HG03064 (cell line): ENCODE results near the gene CLBA1.
"Not testable (repeated sequence)": the region's sequence is repeated elsewhere in the genome, so short reads cannot be mapped to it uniquely, and the experiment has no call there.

Source experiments
- ATAC-seq: cut with Tn5 transposase; IDR thresholded peaks from one replicate; pipeline ENCODE4 v1.9.1; 2021; ENCODE audit warnings: low read depth; ENCODE audit not compliant: unreplicated experiment

The CLBA1 gene

DNA sequence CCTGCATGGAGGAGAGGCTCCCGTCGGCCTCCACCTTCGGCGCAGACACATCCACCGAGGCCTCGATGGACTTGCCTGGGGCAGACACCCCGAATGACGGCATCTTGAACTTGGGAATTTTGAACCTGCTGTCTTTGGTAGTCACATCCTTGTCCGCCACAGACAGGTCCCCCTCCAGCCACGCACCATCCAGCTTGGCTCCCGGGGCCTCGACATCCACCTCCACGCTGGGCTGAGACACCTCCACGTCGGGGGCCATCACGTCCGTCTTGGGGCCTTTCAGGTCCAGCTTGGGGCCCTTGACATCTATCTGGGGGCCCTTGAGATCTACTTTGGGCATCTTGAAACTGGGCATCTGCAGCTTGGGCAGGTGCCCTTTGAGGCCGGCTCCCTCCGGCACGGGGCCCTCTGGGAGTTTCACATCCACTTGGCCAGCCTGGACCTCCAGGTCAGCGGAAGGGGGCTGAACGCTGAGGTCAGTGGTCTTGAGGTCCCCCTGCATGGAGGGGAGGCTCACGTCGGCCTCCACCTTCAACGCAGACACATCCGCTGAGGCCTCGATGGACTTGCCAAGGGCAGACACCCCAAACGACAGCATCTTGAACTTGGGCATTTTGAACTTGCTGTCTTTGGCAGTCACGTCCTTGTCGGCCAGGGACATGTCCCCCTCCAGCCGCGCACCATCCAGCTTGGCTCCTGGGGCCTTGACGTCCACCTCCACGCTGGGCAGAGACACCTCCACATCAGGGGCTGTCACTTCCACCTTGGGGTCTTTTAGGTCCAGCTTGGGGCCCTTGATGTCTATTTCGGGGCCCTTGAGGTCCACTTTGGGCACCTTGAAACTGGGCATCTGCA is 37.5 kb upstream of the CLBA1 start:
- ATAC-seq: not testable (repeated sequence)

DNA sequence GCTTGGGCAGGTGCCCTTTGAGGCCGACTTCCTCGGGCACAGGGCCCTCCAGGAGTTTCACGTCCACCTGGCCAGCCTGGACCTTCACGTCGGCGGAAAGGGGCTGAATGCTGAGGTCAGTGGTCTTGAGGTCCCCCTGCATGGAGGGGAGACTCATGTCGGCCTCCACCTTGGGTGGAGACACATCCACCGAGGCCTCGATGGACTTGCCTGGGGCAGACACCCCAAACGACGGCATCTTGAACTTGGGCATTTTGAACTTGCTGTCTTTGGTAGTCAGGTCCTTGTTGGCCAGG is 36.9 kb upstream of the CLBA1 start:
- ATAC-seq: no peak

DNA sequence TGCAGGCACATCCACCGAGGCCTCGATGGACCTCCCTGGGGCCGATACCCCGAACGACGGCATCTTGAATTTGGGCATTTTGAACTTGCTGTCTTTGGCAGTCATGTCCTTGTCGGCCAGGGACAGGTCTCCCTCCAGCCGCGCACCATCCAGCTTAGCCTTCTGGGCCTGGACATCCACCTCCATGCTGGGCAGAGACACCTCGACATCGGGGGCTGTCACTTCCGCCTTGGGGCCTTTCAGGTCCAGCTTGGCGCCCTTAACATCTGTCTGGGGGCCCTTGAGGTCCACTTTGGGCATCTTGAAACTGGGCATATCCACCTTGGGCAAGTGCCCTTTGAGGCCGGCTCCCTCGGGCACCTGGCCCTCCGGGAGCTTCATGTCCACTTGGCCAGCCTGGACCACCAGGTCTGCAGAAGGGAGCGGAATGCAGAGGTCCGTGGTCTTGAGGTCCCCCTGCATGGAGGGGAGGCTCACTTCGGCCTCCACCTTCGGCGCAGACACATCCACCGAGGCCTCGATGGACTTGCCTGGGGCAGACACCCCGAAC is 36.1 kb upstream of the CLBA1 start:
- ATAC-seq: not testable (repeated sequence)

DNA sequence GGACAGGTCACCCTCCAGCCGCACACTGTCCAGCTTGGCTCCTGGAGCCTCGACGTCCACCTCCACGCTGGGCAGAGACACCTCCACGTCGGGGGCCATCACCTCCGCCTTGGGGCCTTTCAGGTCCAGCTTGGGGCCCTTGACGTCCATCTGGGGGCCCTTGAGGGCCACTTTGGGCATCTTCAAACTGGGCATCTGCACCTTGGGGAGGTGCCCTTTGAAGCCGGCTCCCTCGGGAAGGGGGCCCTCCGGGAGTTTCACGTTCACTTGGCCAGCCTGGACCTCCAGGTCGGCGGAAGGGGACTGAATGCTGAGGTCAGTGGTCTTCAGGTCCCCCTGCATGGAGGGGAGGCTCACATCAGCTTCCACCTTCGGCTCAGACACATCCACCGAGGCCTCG is 35.6 kb upstream of the CLBA1 start:
- no peak for ATAC-seq

DNA sequence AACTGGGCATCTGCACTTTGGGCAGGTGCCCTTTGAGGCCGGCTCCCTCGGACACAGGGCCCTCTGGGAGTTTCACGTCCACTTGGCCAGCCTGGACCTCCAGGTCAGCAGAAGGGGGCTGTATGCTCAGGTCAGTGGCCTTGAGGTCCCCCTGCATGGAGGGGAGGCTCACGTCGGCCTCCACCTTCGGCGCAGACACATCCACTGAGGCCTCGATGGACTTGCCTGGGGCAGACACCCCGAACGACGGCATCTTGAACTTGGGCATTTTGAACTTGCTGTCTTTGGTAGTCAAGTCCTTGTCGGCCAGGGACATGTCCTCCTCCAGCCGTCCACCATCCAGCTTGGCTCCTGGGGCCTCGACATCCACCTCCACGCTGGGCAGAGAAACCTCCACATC is 34.9 kb upstream of the CLBA1 start:
- not testable (repeated sequence) for ATAC-seq

DNA sequence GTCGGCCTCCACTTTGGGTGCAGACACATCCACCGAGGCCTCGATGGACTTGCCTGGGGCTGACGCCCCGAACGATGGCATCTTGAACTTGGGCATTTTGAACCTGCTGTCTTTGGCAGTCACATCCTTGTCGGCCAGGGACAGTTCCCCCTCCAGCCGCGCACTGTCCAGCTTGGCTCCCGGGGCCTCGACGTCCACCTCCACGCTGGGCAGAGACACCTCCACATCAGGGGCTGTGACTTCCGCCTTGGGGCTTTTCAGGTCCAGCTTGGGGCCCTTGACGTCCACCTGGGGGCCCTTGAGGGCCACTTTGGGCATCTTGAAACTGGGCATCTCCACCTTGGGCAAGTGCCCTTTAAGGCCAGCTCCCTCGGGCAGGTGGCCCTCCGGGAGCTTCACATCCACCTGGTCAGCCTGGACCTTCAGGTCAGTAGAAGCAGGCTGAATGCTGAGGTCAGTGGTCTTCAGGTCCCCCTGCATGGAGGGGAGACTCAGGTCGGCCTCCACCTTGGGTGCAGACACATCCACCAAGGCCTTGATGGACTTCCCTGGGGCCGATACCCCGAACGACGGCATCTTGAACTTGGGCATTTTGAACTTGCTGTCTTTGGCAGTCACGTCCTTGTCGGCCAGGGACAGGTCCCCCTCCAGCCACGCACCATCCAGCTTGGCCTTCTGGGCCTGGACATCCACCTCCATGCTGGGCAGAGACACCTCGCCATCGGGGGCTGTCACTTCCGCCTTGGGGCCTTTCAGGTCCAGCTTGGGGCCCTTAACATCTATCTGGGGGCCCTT is 33.5 kb upstream of the CLBA1 start:
- not testable (repeated sequence) for ATAC-seq

DNA sequence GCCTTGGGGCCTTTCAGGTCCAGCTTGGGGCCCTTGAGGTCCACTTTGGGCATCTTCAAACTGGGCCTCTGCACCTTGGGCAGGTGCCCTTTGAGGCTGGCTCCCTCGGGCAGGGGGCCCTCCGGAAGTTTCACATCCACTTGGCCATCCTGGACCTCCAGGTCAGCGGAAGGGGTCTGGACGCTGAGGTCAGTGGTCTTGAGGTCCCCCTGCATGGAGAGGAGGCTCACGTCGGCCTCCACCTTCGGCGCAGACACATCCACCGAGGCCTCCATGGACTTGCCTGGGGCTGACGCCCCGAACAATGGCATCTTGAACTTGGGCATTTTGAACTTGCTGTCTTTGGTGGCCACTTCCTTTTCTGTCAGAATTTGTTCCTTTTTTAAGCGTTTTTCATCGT is 32.5 kb upstream of the CLBA1 start:
- no peak for ATAC-seq

DNA sequence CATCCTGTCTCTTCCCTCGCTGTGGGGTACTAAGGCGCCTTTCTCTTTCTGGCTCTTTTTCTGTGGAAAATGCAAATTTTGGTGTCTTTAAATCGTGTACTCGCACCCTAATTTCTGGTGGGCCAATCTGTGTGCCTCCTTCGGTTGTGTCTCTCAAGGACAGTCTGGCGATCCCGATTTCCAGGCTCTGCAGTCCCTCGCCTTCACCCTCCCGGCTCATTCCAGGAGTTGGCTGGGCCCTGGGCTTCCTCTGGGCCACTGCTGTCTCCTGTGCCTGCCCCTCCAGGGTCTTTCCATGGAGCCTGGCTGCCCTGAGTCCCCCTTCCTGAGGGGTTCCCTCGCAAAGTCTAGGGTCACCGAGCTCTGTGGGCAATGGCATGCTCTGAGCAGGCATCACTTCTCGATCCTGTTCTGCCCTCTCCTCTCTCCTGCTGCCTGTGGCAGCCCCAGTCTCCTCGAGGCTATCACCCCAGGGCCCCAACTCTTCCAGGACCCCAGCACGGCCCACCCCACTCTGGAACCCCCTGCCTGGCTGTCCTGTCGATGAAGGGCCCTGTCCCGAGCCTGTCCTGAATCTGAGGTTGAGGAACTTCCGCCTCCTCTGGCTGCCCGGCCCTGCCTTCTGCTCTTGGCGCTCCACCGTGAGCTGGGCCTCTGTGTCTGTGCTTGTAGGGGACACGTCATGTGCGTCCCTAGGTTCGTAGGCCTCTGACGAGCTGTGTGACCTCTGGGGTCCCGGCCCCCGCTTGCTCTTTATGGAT is 31.5 kb upstream of the CLBA1 start:
- ATAC-seq: no peak

DNA sequence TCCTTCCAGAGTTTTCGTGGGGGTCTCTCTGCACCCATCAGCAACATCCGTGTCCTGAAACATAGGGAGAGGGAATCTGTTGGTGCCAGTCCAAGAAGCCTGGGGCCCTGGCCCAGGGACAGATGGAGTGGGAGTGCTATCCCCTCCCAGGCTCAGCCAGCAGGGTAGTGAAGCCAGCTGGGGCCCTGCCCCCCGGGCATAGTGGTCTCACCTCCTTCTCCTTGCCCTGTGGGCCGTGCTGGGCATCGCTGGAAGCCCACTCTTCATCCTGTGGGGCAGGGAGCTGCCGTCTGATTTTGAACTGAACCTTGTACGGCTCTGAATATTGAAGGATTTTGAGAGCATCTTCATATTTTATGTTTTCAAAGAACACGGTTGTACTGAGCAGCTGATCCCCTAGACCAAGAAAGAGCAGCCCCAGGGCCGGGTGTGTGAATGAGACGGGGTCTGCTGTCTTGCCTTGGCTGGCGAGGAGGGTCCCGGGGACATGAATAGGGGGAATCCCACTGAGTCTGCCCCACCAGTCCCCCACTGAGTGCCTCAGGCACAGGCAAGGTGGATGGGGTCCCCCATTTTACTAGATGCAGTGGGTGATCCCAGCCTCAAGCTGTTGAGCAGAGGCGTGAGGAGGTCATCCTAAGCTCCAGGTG is 30.7 kb upstream of the CLBA1 start:
- no peak for ATAC-seq

DNA sequence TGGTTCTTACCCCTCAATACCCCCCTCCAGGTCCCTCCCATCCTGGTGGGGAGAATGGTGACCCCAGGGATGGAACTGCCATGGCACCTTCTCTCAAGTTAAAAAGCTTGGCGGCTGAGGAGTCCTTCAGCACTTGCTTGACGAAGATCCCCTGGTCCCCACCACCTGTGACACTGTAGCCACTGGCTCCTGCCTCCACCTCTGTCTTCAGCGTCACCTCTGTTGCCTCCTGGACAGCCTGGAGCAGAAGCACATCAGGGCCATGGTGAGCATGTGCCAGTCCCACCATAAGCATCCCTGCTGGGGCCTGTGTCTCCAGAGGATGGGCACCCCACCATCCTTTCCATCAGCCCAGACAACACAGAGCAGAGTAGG is 30.2 kb upstream of the CLBA1 start:
- ATAC-seq: no peak

DNA sequence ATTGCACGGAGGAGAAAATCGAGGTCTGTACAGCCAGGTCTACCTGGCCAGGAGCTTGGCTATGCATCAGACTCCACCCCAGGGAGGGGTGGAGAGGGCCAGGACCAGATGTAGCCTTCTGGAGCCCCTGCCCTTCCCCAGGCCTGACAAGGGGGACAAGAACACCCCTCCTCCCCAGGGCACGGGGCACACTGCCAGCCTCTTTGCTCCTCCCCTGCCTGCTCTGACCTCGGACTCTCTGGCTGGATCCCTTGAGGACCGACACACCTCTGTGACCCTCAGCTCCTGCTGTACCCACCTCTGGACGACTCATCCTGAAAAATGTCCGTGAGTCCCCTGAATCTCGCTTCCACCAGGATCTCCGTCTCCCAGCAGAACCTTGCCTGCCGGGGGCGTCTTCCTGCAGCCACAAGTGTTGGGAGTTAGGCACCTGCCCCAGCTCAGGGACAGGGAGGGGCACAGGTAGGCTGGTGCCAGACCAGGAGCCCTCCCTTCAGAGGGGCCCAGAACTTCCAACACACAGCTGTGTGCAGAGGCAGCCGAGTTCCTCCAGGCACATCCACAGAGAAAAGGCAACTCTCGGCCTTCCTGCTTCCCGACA is 29.2 kb upstream of the CLBA1 start:
- no peak for ATAC-seq

DNA sequence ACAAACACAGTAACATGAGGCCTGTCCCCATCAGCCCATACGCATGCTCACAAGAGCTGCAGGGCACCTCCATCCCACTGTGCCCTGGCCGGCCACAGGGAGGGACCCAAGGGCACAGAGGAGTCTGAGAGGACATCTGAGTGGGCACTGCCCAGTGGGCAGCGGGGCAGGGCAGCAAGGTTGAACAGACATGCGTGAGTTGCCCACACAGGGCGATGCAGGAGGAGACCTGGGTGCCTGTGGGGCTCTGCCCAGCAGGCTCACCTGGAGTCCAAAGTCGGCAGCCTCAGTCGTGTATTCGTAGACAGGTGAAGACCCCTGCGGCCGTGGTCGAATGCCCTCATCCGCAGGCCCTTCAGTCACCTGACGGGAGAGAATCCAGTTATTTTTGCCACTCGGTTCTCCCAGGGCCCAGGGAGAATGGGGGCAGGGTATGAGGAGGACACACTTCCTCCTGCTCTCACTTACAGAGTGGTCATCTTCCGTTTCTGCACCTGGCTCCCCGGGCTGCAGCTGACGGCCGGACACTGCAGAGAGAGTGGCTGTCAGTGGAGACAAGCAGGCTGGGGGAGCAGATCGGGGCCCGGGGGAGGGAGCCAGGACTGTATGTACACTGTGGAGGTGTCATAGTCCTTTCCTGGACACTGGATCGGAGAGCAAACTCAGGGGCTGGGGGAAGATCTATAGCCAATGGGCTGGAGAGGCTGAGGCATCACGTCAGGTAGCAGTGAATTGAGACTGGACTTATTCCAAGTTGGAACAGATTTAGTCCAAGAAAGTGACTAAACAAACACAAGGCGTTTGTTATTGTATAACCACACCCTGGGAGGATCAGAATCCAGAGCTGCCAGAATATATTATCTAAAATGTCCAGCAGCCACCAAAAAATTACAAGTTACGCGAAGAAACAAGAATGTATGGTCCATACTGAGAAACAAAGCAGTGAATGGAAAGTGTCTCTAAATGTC is 28.2 kb upstream of the CLBA1 start:
- ATAC-seq: no peak

DNA sequence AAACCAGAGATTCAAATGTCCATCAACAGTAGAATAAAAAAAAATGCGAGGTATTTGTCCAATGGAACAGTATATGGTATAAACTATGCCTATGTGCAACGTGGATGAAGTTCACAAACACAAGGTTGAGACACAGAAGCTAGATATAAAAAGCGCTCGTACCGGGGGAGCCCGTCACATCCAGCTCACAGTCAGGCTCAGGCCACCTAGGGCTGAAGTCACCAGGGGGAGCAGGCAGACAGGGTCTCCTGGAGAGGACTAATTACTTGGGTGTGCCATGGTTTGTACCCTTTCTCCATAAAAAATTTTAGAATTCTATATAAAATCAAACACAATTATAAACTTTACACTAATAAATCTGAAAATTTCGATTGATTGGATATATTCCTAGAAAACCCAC is 21.0 kb upstream of the CLBA1 start:
- no peak for ATAC-seq

DNA sequence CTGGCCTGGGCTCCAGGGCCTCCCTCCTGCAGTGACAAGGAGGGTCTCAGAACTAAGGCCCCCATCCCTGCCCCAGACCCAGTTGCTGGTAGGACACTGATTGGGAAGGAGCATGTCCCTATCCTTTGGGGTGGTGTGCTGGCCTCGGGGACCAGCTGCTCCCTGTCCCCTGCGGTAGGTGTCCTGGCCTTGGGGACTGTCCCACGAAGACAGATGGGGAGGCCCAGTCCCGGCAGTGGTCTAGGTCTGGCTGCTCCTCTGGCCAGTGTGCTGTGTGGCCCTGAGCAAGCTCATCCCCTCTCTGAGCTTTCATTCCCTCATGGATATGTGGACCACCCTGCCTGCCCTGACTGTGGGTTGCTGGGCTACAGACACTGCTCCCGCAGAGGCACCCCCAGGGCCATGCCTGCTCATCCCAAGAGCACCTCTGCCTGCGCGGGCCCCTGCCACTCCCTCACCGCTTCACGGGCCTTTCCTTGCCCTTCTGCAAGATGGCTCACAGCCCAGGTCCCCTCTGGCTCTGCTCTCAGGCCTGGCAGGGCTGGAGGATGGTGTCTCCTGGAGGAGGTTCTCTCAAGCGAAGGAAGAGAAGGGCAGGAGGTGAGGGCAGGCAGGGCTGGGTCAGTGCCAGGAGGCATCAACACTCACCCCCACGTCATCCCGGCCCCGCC is 19.9 kb upstream of the CLBA1 start:
- ATAC-seq: no peak

DNA sequence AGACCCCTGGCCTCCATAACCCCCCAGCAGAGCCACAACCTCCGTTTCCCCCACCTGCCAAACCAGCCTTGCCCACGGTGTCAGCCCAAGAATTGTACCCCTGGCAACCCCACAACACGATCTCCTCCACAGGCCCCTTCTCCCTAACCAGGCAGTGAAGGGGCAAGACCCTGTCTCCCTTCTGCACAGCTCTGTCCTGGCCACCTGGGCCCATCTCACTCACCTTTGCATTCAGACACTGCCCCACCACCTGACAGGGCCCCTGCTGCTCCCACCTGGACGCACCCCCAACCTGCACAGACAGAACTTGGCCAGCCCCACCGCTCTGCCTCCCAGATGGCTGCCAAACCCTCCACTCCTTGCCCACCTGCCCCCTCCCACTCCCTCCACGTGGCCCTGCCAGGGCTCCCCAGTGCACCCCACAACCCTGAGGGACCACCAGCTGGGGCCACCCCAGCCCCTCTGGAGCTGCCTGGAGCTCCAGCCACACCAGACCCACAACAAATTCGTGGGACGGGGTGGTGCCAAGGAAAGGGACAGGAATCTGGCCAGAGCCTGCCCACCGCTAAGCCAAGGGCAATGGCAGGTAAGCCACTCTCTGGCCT is 19.2 kb upstream of the CLBA1 start:
- ATAC-seq: no peak

DNA sequence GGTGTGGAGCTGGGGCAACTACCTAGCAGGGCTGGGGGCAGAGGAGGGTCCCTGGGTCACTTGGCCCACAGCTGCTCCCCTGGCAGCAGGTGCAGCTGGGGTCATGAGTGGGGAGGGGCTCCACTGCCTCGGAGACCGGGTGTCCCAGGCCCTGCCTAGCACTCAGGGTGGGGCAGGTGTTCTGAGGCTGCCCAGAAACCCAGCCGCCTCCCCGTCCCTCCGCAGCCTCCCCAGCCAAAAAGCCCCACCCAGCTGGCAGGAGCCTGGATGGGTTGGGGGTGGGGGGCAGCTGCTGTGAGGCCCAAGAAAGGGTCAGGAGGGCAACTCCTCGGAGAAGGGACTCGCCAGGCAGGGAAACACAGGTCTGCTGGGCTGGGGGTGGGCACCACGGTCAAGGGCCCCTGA is 18.6 kb upstream of the CLBA1 start:
- ATAC-seq: no peak

DNA sequence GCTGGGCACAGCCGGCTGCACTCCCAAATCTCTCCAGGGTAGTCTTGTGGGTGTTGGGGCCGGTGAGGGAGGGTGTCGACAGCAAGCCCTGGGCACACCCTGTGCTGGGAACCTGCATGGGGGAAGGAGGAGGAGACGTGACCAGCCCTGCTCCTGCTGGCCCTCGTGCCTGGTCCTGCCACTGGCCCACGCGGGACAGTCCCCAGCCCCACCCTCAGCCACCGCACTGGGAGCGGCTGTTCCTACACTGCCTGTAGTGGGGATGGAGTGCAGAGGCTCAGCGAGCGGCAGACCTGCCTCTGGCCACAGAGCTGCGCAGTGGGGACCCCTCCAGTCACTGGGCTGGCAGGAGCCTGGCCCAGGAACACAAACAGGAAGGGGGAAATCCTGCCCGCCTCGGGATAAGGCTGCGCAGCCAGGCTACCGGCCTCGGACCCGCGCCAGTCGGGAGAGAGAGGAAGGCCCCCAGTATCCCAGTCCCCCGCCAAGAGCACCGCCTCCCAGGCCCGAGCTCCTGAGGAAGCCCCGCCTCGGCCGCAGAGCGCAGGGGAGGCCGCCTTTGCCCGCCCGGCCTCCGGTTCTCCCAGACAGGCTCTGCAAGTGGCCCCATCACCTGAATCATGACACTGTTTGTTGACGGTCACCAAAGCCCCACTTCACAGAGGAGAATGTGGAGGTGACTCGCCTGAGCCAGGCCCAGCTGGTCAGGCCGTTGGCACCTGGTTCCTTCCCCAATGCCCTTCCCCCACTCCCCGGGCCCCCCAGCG is 18.0 kb upstream of the CLBA1 start:
- ATAC-seq: no peak
